HG03175 (cell line): Measurements from ENCODE around the gene FARS2.
A peak's percentile ranks its signal among the peaks of the same experiment; 100 is the strongest.

Experiments used
- ATAC-seq: cut with Tn5 transposase; IDR thresholded peaks from one replicate; pipeline ENCODE4 v1.9.1; 2021; ENCODE audit warnings: mild to moderate bottlenecking, moderate library complexity; ENCODE audit not compliant: unreplicated experiment

FARS2 gene

GRCh38 chr6:5459346-5459745 is 198.0 kb downstream of the FARS2 start:
- ATAC-seq, result no peak

GRCh38 chr6:5461365-5461764 is 200.1 kb downstream of the FARS2 start:
- ATAC-seq, result no peak

DNA sequence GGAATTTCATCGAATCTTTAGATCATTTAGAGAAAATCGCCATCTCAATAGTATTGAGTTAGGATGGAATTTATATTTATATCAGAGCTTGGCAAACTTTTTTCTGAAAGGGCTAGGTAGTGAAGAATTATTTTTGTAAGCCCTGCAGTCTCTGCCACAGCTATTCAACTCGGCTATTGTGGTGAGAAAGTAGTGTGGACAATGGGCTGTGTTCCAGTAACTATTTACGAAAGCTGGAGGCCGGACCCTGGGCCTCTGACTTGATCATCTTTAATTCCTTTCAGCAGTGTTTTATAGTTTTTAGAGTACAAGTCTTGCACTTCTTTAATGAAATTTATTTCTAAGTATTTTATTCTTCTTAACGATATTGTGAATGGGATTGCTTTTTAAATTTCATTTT is 201.5 kb downstream of the FARS2 start:
- ATAC-seq, result no peak

DNA sequence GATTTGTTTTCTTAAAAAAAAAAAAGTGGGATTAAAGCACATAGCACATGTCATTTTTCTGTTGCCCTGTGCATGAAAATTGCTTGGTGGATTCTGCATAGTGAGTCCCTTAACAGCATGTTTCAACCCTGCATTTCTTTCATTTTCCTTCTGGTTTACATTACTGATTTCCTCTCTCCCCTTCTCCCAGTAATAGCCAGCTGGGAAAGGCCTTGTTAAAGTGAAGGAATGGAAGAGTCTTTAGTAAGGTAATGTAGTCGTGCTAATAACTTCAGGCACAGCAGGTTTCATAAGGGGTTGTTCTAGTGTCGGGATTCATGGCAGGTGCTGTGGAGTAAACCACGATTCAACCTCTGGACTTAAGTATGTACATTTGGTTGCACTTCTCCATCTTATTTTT is 202.4 kb downstream of the FARS2 start:
- ATAC-seq, result no peak

DNA sequence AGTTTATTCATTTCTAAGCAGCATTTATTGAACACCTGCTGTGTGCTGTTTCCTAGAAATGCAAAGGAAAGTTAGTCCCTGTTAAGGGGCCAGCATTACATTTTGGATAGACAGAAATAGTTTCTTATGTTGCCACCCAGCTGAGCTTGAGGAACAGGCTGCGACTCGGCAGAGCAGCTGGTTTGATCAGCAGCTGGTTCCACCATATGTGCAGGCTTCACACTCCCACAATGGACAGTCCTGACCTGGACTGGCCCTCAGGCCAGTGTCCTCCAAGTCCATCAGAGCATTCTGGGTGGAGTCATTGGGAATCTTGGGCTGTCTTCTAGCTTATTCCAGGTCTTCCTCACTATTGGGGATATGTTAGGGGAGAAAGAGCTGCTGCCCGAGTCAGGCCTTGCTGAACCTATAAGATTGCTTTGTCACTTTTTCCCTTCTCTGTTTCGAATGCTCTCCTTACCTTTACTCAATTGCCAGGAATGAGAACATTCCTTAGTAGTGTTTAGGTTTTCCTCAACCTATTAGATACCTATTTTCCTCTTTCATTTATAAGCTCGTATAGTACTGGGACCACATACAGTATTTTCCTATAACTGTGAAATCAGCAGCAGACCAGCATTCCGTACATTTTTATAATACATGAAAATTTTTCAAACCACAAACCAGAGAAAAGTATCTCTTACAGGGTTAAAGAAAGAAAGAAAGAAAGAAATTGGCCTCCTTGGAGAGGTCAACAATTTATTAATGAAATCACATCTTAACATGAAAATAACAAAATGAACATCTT is 203.0 kb downstream of the FARS2 start:
- ATAC-seq, result no peak

DNA sequence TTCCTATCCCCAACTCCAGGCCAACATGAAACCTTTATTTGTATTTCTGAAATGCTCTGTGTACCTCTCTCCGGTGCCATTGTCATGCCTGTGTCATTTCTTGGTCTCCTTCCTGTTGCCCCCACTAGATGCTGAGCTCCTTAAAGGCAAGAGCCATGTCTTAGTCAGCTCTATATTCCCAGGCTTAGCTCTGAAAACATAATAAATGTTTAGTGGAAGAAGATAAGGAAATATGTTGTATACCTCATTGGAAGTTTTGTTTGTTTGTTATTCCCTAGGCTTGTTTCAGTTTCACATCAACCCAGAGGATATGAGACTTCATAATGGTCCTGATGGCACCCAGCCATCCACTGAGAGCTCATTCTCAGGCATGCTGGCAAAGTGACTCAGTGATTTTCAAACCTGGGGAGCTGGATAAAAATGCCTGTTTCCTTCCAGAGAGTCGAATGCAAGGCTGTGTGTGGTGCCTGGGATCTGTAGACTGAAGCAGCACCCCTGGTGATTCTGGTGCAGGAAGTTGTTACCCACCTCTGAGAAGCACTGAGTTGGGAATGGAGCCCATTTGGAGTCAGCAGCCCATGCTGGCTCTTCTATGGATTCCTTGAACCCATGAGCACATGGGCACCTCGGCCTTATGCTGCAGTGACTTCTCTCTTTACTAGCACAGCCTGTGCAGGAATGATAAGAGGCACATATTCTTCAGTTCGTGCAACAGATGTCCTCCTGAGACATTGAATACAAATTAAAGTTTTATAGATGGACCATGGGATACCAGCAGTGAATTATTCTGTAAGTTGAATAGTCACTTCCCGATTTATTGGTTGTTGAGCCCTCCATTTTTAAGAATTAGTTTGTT is 205.2 kb downstream of the FARS2 start:
- no peak for ATAC-seq

DNA sequence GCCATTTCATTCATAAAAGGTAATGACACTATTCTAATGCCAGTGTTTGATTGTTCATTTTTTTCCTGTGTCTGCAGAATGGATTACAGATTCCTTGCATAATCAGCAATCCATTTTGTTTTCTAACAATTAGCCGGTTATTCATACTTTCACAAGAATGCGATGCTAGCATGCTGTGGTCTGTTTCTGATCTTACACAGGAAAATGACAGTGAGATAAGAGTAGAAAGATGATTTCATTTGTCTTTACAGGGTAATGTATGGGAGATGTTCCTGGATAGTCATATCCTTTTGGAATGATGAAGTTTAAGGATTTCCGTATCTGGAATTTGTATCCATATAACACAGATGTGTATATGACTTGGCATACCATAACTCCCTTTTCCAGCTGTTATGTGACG is 207.3 kb downstream of the FARS2 start:
- ATAC-seq, result no peak

GRCh38 chr6:5469101-5469846 is 208.0 kb downstream of the FARS2 start:
- ATAC-seq, result no peak

DNA sequence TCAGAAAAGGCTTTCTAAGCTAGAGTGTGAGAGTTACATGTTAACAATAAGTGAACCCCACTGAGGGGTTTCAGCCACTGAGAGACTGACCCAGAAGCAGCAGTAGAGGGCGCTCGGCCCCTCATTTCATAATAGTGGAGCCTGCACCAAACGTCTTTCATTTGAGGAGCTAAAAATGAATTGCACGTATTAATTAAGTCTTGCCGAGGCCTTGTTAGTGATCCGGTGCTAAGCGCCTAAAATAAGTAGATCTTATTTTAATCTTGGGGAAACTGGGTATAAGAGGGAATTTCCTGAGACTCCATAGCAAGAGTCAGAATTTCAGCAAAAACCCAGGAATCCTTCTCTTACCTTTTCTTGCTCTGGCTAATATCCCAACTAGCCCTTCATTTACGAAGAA is 209.7 kb downstream of the FARS2 start:
- peak; percentile 66 for ATAC-seq

- no peak for ATAC-seq
These were observed 210.5 kb downstream of the FARS2 start for GRCh38 chr6:5471637-5472398.

DNA sequence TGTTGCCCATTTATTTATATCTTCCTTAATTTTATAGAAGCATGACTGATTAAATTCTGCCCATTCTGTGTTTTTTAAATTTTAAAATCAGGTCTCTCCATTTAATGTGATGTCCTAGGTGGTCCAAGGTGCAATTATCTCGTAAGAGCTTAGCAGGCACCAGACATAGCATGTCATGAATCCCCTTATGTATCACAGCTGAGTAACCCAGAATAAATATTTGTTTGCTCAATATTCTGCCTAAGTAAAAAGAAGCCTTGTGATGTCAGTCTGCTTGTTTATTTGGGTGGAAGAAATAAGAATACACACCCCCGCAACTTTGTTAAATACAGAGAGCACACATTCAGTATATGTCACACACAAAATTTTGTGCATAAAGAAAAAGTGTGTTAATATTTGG is 211.3 kb downstream of the FARS2 start:
- no peak for ATAC-seq

DNA sequence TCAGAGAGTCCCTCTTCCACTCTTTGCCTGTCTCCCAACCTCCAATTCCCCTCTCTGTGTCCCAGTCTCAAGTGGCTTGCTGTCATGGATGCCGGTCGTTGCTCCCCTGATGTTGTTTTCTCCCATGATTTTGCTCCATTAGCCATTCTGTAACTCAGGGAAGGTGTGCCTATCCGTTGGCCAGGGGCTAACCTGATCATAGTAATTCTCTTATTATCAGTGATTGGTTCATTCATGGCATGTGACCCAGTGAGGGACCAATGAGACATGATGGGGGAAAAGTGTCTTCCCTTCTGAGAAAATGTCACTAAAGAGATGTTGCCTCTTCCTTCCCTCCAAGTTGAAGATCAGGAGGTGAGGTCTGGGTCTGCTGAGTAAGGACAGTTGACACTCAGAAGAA is 214.5 kb downstream of the FARS2 start:
- no peak for ATAC-seq

- ATAC-seq, result no peak
These were observed 217.1 kb downstream of the FARS2 start for GRCh38 chr6:5478380-5478779.

- no peak for ATAC-seq
These were observed 219.7 kb downstream of the FARS2 start for GRCh38 chr6:5481033-5481432.

DNA sequence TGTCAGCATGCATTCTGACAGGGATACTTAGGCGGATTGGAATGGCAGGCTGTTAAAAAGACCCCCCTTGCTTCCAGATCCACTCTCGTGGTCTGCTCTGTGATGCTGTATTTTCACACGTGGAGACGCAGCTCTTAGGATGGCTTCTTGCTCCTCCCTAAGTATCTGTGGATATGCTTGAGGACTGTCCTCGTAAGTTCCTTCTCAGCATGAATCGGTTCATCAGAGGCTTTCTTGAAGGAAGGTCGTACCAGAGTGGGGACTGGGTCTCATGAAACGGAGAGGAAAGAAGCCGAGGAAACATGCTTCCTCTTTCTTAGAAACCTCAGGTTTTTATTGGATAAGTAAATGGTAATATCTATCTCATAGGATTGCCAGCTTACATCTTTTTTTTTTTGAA is 220.4 kb downstream of the FARS2 start:
- ATAC-seq, result no peak

- ATAC-seq, result no peak
These were observed 221.3 kb downstream of the FARS2 start for GRCh38 chr6:5482619-5483018.

DNA sequence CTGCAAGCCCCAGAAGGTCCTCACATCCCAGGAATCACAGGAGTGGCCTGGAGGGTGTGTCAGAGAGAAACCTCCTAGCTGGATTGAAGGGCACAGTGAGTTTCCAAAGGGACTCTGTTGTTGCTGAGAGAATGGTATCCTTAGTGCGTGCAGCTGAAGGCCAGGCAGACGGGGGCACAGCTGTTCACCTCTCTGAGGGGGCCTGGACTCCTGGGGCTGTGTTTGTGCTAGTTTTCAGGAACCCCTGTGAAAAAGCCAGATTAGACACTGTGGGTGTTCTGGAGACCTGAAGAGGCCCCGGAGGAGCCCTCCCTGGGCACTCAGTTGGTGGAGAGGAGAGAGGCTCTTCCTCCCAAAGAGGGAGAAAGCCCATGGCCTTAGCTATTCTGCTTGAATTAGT is 223.4 kb downstream of the FARS2 start:
- no peak for ATAC-seq

DNA sequence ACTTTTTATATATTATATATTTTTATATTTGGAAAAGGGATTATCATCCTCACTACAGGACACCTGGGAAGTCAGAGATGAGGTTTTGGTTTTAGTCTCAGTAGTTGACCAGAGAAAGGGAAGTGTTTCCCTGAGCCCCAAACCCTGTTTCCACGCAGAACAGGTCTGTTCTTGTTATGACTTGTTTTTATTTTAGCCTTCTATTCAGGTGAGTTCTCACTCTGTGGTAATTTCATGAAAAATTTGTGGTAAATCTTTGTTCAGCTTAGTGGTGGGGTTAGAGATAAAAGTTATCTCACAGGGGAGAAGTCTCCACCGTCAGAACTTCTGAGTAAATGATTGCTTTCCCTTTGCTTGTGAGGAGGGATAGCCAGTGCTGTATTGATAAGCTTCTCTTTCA is 224.9 kb downstream of the FARS2 start:
- ATAC-seq, result peak; percentile 95

- ATAC-seq, result no peak
These were observed 229.3 kb downstream of the FARS2 start for GRCh38 chr6:5490501-5491069.

DNA sequence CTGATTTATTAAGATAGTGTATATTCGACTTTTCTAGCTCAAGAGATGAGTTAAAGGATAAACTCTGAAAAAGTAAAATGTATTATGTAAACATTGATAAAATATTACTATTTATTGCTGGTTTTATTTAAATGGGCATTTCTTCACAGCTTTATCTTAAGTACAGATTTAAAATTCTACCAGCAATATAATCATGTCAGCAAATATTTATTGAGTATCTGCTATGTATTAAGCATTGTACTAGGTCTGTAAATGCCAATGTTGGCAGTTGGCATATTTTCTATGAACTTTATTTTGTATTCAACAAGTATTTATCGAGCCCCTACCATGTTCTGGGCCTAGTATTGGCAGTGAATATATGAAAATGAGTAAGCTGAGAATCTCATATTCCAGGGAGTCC is 231.0 kb downstream of the FARS2 start:
- ATAC-seq, result no peak
